ENCODE measurements around the gene FAM50A. TPM values are rescaled to one million over a fixed set of nuclear protein-coding genes. Genes with fewer than 3 reads are reported as not detected.

The FAM50A gene
- total RNA-seq, 2 experiments from 2014 or later, result 40.9 to 50.0 TPM

GRCh38 chrX:154478728-154479622, 35.0 kb downstream of the FAM50A start, which contains the start of gene LAGE3:
Gene LAGE3, minus strand, starts transcription at chrX:154479281. Its CDS starts 366 bp downstream, at chrX:154478915.
- ChIA-PET POLR2A (interaction anchor here (1.2 kb wide), 1 partner anchor 8 kb away, joined by 3 read pairs; the partner anchor contains the start of gene UBL4A), CTCF (no interaction called here)
- Mint-ChIP-seq H3K4me1 (peaks cover 24% of the 10 kb centered on the region), H3K36me3 (ENCODE audit: low read depth) (peaks cover 5% of the 10 kb centered on the region), H3K9me3 (ENCODE audit: low read depth) (no peaks in the 10 kb centered on the region), H3K27me3 (no peaks in the 10 kb centered on the region), H3K4me3 (peak within 1 kb of the TSS; percentile 80), H3K27ac (peak within 1 kb of the TSS; percentile 90)
- ATAC-seq (peak; percentile 96), DNase-seq (peak; percentile 97)
- intact Hi-C loops (cut with DNase I, micrococcal nuclease), result loop anchor here (1.0 to 5.0 kb wide), 11 partner anchors 11 to 508 kb away; partner anchors contain the start of genes FAM3A (in 2 of the 2), DKC1 (in 1 of the 2), FAM50A (in 1 of the 2) and HCFC1 (in 1 of the 2)

- Mint-ChIP-seq H3K4me3 (no peak overlapping the region), H3K27me3 (no peaks in the 10 kb centered on the region), H3K4me1 (peaks cover 30% of the 10 kb centered on the region), H3K9me3 (ENCODE audit: low read depth) (no peaks in the 10 kb centered on the region), H3K36me3 (ENCODE audit: low read depth) (peaks cover 7% of the 10 kb centered on the region), H3K27ac (no peak overlapping the region)
- ChIA-PET POLR2A (interaction anchor here (0.6 kb wide), 1 partner anchor 85 kb away, joined by 4 read pairs; no protein-coding TSS in a partner anchor), CTCF (interaction anchor here (0.7 to 1.2 kb wide), 2 partner anchors 9 to 46 kb away, joined by 3 read pairs; no protein-coding TSS in a partner anchor)
- DNase-seq (no peak), ATAC-seq (no peak)
- intact Hi-C loops (cut with DNase I, micrococcal nuclease), result loop anchor here in 1 of 2 experiments (10.0 kb wide), 1 partner anchor 756 kb away; the partner anchor contains the start of genes ABCD1 and BCAP31
Measured at GRCh38 chrX:154481195-154481594, 37.3 kb downstream of the FAM50A start.

DNA sequence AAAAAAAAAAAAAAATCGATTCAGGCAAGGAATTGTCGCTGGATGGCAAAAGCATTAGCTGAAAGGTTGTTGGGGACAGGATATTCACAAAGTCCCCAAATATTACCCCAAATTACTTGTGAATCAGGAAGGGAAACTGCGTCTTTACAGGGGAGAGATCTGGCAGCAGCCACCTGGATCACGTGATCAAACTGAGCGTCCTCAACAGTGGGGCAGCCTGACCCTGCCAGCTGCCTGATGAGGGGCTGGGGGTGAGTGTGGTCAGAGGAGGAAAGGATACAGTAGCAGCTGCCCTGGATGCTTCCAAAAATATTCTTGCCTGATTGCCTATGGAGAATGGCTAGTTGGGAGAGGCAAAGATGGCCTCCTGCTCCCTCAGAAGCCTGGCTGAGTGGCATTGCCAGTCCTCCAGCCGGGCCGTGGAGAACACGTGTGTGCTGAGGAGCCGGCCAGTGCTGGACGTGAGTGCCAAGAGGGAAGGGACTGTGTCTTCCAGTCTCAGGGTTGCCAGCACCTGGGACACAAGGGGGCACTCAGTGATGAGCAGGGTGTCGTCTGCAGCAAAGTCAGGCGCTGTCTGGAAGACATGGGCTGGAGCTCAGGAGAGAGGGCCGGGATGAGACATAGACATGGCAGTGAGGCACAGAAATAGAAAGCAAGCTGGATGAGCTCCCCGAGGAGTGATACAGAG, 38.1 kb downstream of the FAM50A start:
- DNase-seq, result no peak
- Mint-ChIP-seq H3K4me1 (peaks cover 32% of the 10 kb centered on the region), H3K36me3 (ENCODE audit: low read depth) (peaks cover 7% of the 10 kb centered on the region), H3K27me3 (no peaks in the 10 kb centered on the region), H3K9me3 (ENCODE audit: low read depth) (no peaks in the 10 kb centered on the region), H3K27ac (peak overlapping the region; percentile 25), H3K4me3 (no peak overlapping the region)
- intact Hi-C loops (cut with DNase I, micrococcal nuclease), result loop anchor here in 1 of 2 experiments (10.0 kb wide), 1 partner anchor 757 kb away; the partner anchor contains the start of genes ABCD1 and BCAP31
- POLR2A ChIA-PET, result no interaction called here
- CTCF ChIA-PET, result interaction anchor here (0.7 kb wide), 1 partner anchor 309 kb away, joined by 4 read pairs; no protein-coding TSS in a partner anchor
- no peak for ATAC-seq

DNA sequence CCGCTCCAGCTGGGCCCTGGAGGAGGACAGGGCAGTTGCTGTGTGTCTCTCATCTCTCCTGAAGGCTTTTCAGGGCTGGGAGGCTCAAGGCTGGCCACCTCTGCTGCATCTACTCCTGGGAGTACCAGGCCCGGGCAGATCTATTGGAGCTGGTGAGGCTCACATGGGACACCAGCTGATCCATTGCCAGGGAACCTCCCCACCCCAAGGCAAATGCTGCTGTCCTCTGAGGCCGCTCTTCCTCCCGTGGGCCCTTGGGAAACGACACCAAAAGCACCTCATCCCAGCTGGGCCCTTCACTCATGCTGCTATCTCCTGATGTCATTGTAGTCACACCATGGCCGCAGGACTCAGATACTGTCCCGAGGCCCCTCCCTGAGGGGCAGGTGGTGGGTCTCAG, 38.8 kb downstream of the FAM50A start:
- ATAC-seq, result no peak
- peaks cover 25% of the 10 kb centered on the region for H3K4me1 Mint-ChIP-seq
- no peaks in the 10 kb centered on the region for H3K27me3 Mint-ChIP-seq
- H3K36me3 Mint-ChIP-seq (ENCODE audit: low read depth), result peaks cover 8% of the 10 kb centered on the region
- H3K27ac Mint-ChIP-seq, result no peak overlapping the region
- ChIA-PET CTCF (no interaction called here), POLR2A (no interaction called here)
- DNase-seq, result no peak
- intact Hi-C loops (cut with DNase I, micrococcal nuclease), result loop anchor here in 1 of 2 experiments (10.0 kb wide), 1 partner anchor 758 kb away; the partner anchor contains the start of genes ABCD1 and BCAP31
- no peaks in the 10 kb centered on the region for H3K9me3 Mint-ChIP-seq (ENCODE audit: low read depth)
- no peak overlapping the region for H3K4me3 Mint-ChIP-seq

DNA sequence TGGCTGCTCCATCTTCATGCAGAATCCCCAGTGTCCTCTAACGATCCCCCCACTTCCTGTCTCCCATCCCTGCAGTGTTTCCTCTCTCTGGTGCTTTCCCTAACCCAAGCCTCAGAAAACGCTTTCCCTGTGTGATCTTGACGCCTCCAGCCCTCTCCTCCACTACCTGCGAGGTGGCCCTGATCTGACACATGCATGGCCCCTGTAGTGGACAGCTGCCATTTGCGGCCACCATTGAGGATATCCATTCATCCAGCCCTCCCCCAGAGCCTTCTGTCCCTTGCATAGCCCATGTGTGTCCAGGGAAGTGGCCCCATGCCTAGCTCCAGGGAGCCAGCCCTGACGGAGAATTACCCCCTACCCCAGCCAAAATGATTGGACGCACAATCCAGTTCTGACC, 39.4 kb downstream of the FAM50A start:
- Mint-ChIP-seq H3K4me3 (no peak overlapping the region), H3K9me3 (ENCODE audit: low read depth) (no peaks in the 10 kb centered on the region), H3K4me1 (peaks cover 23% of the 10 kb centered on the region), H3K27ac (peak overlapping the region; percentile 6), H3K36me3 (ENCODE audit: low read depth) (peaks cover 12% of the 10 kb centered on the region), H3K27me3 (no peaks in the 10 kb centered on the region)
- intact Hi-C loops (cut with DNase I, micrococcal nuclease), result loop anchor here in 1 of 2 experiments (10.0 kb wide), 1 partner anchor 759 kb away; the partner anchor contains the start of genes ABCD1 and BCAP31
- ChIA-PET CTCF (no interaction called here), POLR2A (interaction anchor here (0.8 kb wide), 1 partner anchor 79 kb away, joined by 3 read pairs; no protein-coding TSS in a partner anchor)
- no peak for DNase-seq
- ATAC-seq, result no peak

DNA sequence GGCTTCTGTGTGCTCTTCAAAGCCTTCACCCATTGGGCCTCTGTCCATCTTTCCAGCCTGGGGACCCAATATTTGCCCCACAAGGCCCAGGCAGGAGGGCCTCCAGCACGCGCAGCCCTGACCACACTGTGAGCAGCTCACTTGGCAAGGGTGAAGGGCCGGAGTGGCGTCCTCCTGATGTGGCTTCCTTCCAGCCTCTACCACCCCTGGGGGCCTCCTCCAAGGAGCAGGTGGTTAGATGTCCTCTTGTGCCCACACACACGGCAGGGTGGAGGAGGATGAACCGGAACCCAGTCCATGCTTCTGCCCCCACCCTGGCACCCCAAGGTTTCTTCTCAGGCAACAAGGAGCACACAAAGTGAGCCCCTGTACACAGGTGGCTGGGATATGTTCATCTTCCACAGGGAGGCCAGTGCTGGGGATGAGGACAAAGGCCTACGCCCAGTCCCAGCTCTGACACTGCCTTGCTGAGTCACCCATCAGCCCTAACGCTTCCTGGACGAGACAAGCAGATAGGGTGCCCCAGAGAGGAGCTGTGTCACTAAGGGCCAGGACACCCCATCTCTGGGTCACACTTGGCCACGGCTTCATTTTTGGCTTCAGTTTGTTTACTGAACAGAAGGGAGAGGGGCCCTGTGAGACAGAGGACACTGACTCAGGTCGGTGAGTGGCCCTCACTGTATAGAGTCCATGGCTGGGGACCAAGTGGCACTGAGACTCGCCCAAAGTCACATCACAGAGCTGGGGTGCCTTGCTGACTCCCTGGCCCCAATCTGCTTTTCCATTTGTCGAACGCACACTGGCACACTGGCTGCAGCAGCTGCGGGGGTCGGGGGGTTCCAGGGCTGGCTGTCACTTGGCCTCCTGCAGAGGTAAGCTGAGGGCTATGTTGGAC, 40.6 kb downstream of the FAM50A start:
- Mint-ChIP-seq H3K27me3 (no peaks in the 10 kb centered on the region), H3K4me1 (peaks cover 29% of the 10 kb centered on the region), H3K27ac (no peak overlapping the region), H3K4me3 (peak overlapping the region; percentile 33), H3K36me3 (ENCODE audit: low read depth) (peaks cover 12% of the 10 kb centered on the region), H3K9me3 (ENCODE audit: low read depth) (no peaks in the 10 kb centered on the region)
- ATAC-seq, result peak; percentile 24
- CTCF ChIA-PET, result no interaction called here
- POLR2A ChIA-PET, result interaction anchor here (0.8 kb wide), 1 partner anchor 81 kb away, joined by 3 read pairs; no protein-coding TSS in a partner anchor
- DNase-seq, result peak; percentile 27
- intact Hi-C loops (cut with DNase I, micrococcal nuclease), result loop anchor here (5.0 to 10.0 kb wide), 2 partner anchors 48 to 760 kb away; partner anchors contain the start of genes ABCD1 (in 1 of the 2) and BCAP31 (in 1 of the 2)

DNA sequence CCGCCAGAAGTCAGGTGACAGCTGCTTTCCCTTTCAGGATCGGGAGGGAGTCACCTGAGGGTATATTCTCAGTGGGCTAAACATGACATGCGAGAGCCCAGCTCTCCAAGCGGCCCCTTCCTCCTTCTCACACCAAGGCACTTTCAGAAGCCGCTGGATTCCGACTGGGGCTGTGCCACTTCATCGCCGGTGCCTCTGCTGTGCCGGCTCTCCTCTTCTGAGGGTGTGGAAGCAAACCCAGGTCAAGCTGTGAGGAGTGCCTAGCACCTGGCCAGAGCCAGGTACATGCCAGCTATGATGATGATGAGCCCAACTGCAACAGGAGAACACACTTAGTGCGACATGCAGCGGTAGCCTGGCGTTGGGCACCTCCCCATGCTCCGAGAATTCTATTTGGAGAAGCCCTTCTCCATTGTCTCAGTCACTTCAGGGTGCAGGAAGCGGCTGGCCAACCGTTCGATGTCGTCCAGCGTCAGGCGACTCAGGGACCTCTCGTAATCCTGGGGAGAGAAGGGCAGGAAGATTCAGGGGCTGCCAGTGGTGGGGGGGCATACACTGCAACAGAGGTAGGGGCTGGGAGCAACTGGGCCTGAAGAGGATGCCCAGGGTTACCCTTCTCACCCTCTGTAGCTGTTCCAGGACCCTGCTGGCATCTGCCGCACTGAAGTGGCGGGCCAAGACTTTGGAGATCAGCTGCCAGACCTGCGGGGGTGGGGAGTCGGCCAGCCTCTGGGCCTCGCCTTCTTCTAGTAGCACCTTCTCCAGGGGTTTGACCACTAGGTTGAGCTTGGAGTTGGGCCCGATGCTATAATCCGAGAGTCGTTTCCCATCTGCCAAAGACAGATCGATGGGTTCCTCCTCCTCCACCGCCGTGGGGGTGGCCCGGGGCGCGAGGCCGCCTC, 41.5 kb downstream of the FAM50A start:
- ATAC-seq (no peak), DNase-seq (no peak)
- peak overlapping the region; percentile 58 for H3K27ac Mint-ChIP-seq
- H3K36me3 Mint-ChIP-seq (ENCODE audit: low read depth), result peaks cover 12% of the 10 kb centered on the region
- peak overlapping the region; percentile 71 for H3K4me3 Mint-ChIP-seq
- H3K9me3 Mint-ChIP-seq (ENCODE audit: low read depth), result no peaks in the 10 kb centered on the region
- no peaks in the 10 kb centered on the region for H3K27me3 Mint-ChIP-seq
- H3K4me1 Mint-ChIP-seq, result peaks cover 31% of the 10 kb centered on the region
- CTCF ChIA-PET, result no interaction called here
- POLR2A ChIA-PET, result no interaction called here
- intact Hi-C loops (cut with DNase I, micrococcal nuclease), result loop anchor here (1.0 to 10.0 kb wide), 4 partner anchors 31 to 761 kb away; partner anchors contain the start of genes ABCD1 (in 1 of the 2), BCAP31 (in 1 of the 2), FAM3A (in 1 of the 2) and RPL10 (in 1 of the 2)

- peak; percentile 7 for ATAC-seq
- peaks cover 12% of the 10 kb centered on the region for H3K36me3 Mint-ChIP-seq (ENCODE audit: low read depth)
- intact Hi-C loops (cut with DNase I, micrococcal nuclease), result loop anchor here (1.0 to 10.0 kb wide), 4 partner anchors 30 to 761 kb away; partner anchors contain the start of genes ABCD1 (in 1 of the 2), BCAP31 (in 1 of the 2), FAM3A (in 1 of the 2) and RPL10 (in 1 of the 2)
- DNase-seq, result peak; percentile 58
- no peaks in the 10 kb centered on the region for H3K27me3 Mint-ChIP-seq
- no peak overlapping the region for H3K27ac Mint-ChIP-seq
- CTCF ChIA-PET, result no interaction called here
- peaks cover 31% of the 10 kb centered on the region for H3K4me1 Mint-ChIP-seq
- H3K9me3 Mint-ChIP-seq (ENCODE audit: low read depth), result no peaks in the 10 kb centered on the region
- peak overlapping the region; percentile 71 for H3K4me3 Mint-ChIP-seq
- POLR2A ChIA-PET, result no interaction called here
Measured at GRCh38 chrX:154486052-154486395, 42.1 kb downstream of the FAM50A start.

DNA sequence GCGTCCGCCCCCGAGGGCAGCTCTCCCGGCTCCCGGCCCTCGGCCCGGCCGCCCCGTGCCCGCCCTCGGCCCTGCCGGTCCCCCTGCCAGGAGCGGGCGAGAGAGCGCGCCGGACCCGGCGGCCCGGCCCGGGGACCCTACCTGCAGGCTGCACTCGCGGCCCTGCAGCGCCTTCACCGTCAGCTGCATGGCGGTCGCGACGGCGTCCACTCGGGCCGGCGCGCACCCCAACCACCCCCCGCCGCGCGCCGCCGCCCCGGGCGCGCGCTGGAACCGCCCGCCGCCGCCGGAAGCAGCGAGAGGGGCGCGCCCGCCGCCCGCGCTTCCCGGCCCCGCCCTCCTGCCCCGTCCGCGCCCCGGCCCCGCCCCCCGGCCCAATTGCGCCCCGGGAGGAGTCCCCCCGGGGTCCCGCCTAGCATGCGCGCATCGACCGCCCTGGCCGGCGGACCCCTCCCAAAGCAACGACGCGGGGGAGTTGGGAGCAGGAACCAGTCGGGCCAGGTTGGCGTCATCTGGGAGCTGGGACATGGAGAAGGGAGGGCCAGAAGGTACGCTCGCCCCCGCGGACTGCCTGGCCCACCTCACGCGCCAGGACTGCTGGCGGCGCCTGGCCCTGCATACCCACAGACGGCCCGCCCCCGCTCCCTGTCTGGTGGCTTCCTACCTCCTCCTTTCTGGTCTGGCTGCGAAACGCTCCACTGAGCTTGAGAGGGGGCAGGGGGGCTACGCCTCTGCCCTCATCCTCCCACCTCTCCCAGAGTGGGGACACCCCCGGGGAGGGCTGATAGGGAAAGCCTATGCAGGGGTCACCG, 42.7 kb downstream of the FAM50A start, which contains the start of gene UBL4A:
Gene UBL4A (minus strand): TSS at position 220 of the 812 bp plus-strand sequence. CDS start 31 bp downstream, at position 189.
- intact Hi-C loops (cut with DNase I, micrococcal nuclease), result loop anchor here (1.0 to 10.0 kb wide), 4 partner anchors 30 to 762 kb away; partner anchors contain the start of genes ABCD1 (in 1 of the 2), BCAP31 (in 1 of the 2), FAM3A (in 1 of the 2) and RPL10 (in 1 of the 2)
- peaks cover 12% of the 10 kb centered on the region for H3K36me3 Mint-ChIP-seq (ENCODE audit: low read depth)
- ChIA-PET POLR2A (interaction anchor here (0.6 to 1.2 kb wide), 3 partner anchors 8 to 116 kb away, joined by 3 to 4 read pairs (median 4); partner anchors contain the start of gene LAGE3), CTCF (no interaction called here)
- no peaks in the 10 kb centered on the region for H3K27me3 Mint-ChIP-seq
- no peaks in the 10 kb centered on the region for H3K9me3 Mint-ChIP-seq (ENCODE audit: low read depth)
- DNase-seq, result peak; percentile 70
- H3K27ac Mint-ChIP-seq, result peak within 1 kb of the TSS; percentile 58
- H3K4me3 Mint-ChIP-seq, result peak within 1 kb of the TSS; percentile 71
- peaks cover 33% of the 10 kb centered on the region for H3K4me1 Mint-ChIP-seq
- ATAC-seq, result peak; percentile 21
